Skin of body (tissue), 2 donors: ENCODE results near the gene WDR75. TPM values are rescaled to one million over a fixed set of nuclear protein-coding genes. Genes with fewer than 3 reads are reported as not detected.
"Not testable (repeated sequence)": the region's sequence is repeated elsewhere in the genome, so short reads cannot be mapped to it uniquely, and the experiment has no call there.

ENCODE experiments used
- DNase-seq: peaks from one replicate; lab custom pipeline; 2025; lab: John Stamatoyannopoulos, UW
- total RNA-seq: library from RNA; depleted of rRNA; stranded (reverse); fragments of >200 nt; gene quantifications from one replicate; pipeline ENCODE4 v1.2.3, GENCODE V29; 2014

The WDR75 gene
- total RNA-seq, 1 donor from 2014 or later, result 67.0 TPM

- DNase-seq, result no peak
Observed at GRCh38 chr2:189440644-189440946, 679 bp upstream of the WDR75 start.

GRCh38 chr2:189441709-189442074 lies 418 bp downstream of the WDR75 start:
- DNase-seq, result no peak

DNA sequence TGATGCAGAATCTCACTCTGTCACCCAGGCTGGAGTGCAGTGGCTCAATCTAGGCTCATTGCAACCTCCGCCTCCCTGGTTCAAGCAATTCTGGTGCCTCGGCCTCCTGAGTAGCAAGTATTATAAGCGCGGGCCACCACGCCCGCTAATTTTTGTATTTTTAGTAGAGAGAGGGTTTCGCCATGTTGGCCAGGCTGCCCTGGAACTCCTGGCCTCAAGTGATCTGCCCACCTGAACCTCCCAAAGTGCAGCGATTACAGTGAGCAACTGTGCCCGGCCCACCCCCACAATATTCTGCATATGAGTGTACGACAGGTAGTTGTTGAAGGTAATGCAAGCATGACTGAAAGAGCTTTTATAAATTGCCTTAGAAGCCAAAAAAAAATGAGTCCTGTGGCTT lies 1.2 kb downstream of the WDR75 start:
- no peak for DNase-seq

- no peak for DNase-seq
Observed at GRCh38 chr2:189444322-189444721, 3.0 kb downstream of the WDR75 start.

- DNase-seq, result no peak
Observed at GRCh38 chr2:189446780-189447179, 5.5 kb downstream of the WDR75 start.

DNA sequence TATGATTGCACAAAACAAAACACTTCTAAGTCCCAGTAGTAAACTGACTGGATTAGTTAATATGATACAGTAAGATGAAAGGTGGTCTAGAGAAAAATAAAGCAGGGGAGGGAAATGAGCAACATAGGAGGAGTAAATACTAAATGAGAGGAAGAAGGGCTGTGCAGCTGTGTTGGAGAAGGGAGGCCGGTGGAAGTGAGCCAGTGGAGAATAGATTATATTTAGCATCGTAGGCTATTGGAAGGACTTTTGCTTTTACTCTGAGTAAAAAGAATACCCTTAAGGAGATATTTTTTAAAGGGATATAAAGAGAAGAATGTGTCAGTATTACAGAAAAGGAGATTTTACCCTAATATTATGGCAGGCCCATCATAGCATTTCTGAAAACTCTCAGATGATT lies 12.7 kb downstream of the WDR75 start:
- DNase-seq, result no peak

- DNase-seq, result no peak
Observed at GRCh38 chr2:189465076-189465475, 23.8 kb downstream of the WDR75 start.

- DNase-seq, result no peak
Observed at GRCh38 chr2:189465478-189465877, 24.2 kb downstream of the WDR75 start.

- DNase-seq, result no peak
Observed at GRCh38 chr2:189466046-189466445, 24.8 kb downstream of the WDR75 start.

GRCh38 chr2:189466656-189467055 lies 25.4 kb downstream of the WDR75 start:
- peak; percentile 33 for DNase-seq

DNA sequence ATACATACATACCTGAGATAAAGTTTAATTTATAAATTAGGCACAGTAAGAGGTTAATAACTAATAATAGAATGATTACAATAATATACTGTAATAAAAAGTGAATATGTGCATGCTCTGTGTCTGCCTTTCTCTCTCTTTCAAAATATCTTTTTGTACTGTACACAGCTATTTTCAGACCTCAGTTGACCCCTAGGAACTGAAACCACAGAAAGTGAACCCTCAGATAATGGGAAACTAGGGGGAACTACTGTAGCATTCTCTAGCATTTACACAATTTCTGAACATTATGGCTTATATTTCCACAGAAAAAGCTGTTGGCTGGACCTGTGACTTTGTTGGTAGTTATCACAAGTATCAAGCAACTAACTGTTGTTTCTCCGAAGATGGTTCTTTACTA lies 25.9 kb downstream of the WDR75 start:
- DNase-seq, result no peak

- no peak for DNase-seq
Observed at GRCh38 chr2:189467593-189467992, 26.3 kb downstream of the WDR75 start.

DNA sequence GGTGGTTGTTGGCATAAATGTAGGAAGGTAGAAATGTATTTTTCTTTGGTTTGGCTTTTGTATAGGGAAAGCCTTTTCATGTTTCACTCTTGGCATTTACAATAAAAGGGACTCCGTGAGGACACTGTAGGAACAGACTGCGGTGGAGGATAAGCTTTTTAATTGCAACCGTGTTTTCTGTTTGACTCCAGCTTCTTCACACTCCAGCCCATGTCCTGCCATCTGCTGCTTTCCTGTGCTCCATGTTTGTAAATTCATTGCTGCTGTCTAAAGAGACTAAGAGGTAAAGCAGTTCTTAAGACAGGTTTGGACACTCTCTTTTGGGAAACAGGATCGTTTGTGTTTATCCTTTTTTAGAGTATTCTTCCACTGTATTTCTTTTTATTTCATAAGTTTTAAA lies 33.3 kb downstream of the WDR75 start:
- DNase-seq, result no peak

DNA sequence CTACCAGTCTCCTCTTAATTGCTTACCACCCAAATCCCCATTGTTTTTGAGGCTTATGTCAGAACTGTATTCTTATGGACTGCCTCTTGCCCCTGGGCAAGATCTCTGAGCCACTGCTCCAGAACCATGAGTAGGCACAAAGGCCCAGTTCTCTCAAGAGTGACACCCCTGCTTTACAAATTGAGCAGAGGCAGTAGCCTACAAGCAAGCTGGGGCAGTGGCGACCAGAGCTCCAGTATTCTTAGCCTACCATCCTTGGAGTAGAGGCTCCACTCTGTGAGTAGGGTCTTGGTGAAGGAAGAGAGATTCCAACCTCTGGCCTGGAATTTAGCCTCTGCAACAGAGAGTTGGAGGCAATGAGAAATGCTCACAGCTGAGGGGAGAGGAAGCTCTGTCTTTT lies 36.5 kb downstream of the WDR75 start:
- DNase-seq, result no peak

- DNase-seq, result not testable (repeated sequence)
Observed at GRCh38 chr2:189478289-189478688, 37.0 kb downstream of the WDR75 start.

GRCh38 chr2:189481071-189481470 lies 39.8 kb downstream of the WDR75 start:
- DNase-seq, result peak; percentile 1

- DNase-seq, result no peak
Observed at GRCh38 chr2:189483571-189483970, 42.3 kb downstream of the WDR75 start.

DNA sequence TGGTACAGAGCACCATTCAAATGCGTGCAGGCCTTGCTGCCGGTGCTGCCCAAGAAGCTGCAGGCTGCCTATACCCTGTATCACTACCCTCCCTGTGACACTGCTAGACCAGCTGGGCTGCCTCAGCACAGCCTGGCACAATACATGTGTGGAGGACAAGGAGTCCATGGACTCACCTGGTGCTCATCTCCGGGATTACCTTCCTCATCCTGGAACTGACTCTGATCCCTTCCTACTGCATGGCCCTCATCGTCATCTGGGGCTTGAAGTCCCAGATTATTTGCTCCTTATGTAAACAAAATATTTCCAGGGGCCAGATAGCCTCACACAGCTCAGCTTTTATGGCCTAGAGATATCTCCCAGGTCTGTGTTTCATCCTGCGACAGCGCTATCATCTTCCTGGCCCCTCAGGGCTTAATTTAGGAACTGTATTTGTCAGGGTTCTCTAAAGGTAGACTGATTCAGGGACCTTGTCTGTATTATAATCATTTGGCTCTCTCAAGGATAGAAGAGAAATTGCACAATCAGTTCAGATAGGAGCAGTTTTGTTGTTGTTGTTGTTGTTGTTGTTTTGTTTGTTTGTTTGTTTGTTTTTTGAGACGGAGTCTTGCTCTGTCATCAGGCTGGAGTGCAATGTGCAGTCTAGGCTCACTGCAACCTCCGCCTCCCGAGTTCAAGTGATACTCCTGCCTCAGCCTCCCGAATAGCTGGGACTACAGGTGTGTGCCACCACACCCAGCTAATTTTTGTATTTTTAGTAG lies 42.9 kb downstream of the WDR75 start:
- DNase-seq, result no peak

DNA sequence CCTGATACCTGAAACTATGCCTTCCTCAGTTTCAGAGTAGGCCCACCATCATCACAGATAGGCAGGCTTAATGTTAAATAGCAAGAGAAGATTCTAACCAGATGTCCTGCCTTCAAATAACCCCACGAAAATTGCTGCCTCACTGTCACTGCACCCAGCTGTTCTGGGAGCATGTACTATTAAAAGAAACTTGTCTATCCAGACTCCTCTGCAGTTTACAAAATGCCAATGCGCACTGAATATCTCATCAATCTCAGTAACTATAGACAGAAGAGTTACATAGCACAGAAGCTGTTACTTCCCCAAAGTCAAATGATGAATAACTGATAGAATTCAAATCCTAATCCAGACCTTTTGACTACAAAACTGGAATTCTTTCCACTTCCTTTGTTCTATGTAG lies 43.9 kb downstream of the WDR75 start:
- DNase-seq, result no peak

DNA sequence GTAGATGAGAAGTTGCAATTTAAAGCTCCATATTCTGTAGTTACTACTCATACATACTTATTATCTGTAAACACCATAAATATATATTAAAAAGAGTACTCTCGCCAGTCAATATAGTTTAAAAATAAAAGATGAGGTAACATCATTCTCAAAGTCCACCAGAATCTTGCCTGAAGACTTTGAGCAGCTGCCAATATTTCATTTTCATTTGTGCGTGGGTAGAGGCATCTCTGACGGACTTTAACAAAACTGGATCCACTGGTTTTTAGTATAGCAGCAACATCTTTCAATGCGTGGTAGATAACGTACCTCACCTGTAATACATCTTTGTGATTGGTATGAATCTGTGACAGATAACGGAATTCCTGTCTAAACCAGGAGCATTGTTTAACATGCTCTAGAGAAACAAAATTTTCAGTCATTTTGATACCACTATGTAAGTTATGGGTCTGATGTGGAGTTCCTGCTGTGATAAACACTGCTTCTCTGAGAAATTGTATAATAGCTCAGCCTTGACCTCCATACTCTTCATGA lies 45.0 kb downstream of the WDR75 start:
- DNase-seq, result no peak

DNA sequence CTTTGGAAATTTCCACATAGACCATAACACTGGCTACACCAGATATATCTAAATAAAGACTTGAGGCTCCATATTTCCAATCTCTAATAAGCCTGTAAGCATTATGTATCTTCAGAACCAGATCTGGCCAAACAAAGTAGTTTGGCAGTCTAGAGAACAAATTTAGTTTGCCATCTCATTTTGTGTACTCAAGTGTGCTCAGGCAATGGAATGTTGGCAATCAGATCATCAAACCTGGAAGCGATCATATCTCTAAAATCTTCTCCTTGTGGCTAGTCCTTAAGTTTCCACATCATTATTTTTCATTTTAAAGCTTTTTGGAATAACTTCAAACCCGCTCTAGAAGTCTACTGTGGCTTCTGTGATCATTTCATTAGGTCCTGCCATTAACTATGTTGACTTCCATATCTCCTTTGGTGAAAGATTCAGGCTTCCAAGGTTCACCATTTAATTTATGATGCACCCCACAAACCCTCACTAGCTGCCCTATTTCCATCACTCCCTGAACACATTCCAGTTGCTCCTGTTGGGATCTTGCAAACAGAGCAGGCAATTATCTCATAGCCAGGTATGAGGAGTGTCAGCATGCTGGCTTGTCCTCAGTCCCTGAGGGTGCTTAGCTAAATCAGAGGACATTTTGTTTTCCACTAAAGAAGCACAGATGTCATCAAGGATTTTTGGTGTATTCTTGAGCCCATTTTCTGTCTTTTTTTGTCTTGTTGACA lies 46.2 kb downstream of the WDR75 start:
- no peak for DNase-seq

- DNase-seq, result no peak
Observed at GRCh38 chr2:189488008-189488310, 46.7 kb downstream of the WDR75 start.

DNA sequence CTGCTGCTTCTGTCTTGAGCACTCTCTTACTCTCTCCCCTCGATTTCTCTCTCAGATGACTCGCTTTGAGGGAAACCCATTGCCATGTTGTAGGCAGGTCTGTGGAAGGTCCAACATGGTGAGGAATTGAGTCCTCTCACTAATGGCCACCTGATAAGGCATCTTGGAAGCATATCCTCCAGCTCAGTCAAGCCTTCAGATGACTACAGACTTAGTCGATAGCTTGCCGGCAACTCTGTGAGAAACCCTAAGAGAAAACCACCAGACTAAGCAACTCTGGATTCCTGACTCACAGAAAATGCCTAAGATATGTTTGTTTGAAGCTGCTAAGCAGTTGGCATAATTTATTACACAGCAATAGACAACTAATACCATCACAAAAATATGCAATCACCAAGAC lies 51.2 kb downstream of the WDR75 start:
- DNase-seq, result no peak
